ENCODE measurements around the gene VPS8. TPM values are rescaled to one million over a fixed set of nuclear protein-coding genes. Genes with fewer than 3 reads are reported as not detected.
"Not testable (repeated sequence)": the region's sequence is repeated elsewhere in the genome, so short reads cannot be mapped to it uniquely, and the experiment has no call there.

Gene VPS8
- total RNA-seq, 1 donor from 2014 or later, result 75.9 TPM

DNA sequence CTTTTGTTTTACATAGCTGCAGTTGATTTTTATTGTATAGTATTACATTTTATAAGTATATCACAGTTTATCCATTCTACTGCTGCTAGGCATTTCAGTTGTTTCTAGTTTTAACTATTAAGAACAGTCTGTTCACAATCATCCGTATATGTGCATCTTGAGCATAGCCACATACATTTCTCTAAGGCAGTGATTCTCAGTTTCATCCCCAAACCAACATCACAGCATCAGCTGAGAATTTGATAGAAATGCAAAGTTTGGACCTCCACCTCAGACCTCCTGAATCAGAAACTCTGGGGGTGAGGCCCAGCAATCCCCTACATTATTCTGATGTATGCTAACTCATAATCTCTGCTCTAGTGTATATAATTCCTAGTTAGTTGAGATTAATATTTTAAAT is 120.8 kb downstream of the VPS8 start:
- DNase-seq, result no peak

DNA sequence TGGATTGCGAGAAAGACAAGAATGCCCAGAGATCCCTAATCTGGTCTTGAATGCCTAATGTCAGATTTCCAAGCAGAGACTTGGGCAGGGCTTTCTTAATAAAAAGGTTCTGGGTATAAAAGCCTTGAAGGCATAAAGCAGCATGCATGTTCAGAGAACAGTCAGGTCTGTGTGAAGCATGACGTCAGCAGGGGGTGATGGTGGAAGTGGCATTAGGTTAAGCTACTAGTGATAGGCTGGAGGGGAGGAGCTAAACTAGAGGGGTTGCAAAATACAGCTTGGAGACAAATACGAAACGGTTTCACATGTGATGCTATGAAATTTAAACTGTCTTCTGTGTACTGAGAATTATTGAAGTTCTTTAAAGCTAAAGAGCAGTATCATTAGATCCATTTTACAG is 125.6 kb downstream of the VPS8 start:
- DNase-seq, result no peak

DNA sequence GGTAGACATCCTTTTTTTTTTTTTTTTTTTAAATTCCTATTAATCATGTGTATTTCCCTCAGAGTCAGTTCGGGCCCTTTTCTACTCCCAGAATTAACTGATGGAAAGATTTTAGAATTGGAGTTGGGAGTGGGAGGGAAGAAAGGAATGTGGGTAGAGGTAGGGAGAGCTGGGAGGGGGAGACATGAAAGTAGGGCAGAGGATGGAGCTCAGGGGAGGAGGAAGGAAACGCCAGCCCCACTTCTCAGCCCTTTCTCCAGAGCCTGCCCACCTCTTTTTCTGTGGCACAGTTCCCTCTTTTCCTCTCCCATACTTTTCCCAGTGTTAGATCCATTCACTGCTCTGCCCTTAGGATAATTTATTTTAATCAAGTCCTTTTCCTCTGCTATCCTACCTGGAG is 129.4 kb downstream of the VPS8 start:
- DNase-seq, result no peak

DNA sequence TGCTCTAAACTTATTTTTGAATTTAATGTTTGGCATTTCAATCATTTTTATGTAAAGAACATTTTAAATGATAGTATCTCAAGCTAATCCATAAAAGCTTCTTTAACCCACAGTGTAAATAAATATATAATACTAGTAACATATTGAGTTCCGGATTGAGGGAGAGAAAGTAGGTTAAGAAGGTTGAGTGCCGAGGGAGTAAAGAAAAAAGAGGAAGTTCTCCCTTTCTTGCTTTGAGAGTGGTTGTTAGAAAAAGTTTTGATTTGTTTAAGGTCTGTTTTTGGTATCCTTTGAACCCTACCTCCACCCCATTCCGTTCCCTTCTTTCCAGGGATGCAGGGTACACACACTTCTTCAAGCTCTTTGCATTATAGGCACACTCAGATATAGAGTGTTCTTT is 130.8 kb downstream of the VPS8 start:
- no peak for DNase-seq

DNA sequence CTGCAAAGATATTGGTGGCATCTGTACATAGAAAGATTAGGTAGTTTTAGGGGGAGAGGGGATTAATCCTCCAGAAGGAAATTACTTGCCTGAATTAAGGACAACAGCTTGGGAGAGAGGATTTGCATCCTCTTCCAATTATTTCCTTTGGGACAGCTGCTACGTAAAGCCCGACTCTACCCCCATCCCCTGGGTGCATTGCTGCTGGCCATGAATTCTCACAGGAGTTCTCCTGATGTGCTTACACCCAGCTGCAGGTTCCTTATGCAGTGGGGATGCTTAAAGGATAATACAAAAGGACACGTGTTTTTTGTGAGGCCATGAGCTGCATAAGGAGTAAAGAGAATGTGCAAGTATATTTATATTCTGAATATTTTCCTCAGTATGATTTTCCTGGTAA is 132.3 kb downstream of the VPS8 start:
- DNase-seq, result no peak

DNA sequence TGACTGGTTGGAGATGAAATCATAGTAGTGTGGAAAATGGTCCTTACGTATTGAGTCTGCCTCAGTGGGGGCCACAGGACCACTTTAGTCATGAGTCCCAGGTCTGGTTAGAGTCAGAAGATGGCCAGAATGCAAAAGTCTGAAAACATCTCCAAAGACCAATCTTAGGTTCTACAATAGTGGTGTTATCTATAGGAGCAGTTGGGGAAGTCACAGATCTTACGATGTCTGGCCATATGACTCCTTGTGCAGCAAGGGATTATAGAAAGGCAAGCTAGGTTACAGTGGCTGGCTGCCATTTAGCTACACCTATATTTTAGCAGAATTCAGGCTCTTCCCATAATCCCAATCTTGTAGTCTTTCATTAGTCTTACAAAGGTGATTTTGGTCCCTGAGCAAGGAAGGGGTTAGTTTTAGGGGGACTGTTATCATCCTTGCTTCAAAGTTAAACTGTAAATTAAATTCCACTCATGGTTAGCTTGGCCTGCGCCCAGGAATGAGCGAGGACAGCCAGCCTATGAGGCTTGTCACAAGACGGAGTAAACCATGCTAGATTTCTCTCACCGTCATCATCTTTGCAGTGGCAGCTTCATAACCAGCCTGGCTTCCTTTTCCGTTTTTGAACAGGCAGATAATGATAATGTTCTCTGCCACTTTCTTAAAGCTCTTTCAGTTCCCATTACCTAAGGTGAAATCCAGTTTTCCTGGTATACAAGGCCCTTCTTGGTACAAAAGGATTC is 134.1 kb downstream of the VPS8 start:
- no peak for DNase-seq

DNA sequence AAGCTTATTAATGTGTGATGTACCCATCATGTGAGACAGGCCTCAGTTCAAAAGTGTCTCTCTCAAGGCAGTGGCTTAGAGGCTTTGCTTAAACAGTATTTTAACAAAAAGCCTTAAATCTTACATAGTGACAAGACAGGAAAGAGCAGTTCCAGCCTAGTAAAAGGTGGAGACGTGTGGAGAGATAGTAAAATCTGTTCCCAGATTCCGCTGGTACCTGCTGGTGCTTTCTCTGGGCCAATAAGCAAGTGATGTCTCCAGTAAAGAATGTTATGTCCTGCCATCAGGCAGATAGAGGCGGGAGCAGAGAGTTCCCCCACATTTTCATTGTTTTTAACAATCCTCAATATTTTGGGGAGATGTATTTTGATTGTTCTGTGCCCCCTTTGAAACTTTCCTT is 135.0 kb downstream of the VPS8 start:
- DNase-seq, result no peak

DNA sequence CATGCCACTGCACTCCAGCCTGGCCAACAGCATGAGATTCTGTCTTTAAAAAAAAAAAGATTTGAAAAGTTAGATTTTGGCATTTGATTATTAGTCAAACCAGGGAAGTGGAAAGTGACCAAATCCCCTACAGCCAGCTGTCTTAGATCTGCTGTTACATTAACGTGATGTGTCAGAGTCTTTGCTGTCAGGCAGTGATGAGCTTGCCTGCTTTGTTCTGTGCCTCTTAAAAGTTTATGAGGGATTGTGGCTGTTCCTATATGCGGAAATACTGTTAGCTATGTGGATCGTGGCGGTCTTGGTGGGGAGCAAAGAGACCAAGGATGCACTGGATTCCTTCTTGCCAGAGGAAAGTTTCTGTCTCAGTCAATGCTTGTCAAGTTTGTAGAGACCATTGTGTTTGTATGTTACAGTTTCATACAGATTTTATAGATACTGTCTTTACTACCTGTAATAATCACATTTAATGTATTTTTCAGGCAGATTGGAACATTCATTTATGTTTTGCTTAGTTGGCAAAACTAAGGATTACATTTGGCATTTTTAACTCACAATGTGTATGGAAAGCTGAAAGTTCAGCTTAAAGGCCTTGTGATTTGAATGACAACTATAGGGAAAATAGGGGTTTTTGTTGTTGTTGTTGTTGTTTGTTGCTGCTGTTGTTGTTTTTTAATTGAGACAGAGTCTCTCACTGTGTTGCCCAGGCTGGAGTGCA is 137.4 kb downstream of the VPS8 start:
- DNase-seq, result no peak

DNA sequence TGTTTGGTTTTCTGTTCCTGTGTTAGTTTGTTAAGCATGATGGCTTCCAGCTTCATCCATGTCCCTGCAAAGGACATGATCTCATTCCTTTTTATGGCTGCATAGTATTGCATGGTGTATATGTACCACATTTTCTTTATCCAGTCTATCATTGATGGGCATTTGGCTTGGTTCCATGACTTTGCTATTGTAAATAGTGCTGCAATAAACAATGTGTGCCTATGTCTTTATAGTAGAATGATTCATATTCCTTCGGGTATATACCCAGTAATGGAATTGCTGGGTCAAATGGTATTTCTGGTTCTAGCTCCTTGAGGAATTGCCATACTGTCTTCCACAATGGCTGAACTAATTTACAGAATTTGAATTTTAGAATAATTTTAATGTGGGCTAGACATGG is 138.8 kb downstream of the VPS8 start:
- DNase-seq, result not testable (repeated sequence)

DNA sequence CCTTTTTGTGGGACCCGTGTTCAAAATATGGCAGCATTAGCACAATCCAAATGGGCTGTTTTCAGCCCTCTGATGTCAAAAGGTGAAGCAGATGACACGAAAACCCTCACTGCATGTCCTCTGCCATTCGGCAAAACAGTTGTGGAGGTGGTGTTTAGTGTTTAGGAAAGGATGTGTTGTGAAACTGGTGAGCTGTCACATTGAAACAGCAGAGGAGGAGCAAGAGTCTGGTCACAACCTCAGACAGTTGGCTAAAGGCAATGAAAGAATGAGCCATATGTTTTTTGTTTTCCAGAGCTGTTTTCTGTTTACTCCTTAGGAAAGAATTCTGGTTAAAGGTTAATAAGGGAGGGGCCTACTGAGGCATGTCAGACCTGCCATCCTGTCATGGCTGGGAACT is 140.7 kb downstream of the VPS8 start:
- no peak for DNase-seq

DNA sequence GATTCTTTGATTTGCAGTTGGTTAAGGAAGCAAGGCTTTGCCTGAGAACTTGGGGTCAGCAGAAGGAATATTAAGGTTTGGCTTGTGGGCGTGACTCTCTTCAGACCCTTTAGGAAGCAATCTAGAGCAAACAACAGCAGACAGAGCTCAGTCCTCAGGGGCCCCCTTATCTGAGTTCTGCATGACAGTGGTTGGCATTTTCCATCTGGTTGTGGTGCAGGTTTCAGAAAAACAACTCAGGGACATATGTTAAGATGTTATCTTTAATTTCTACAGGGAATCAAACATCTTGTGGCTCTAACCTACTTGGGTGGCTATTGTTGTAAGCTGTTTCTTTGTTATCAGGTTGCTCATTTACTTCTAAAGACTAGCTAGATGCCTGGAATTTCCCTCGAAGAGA is 141.4 kb downstream of the VPS8 start:
- DNase-seq, result no peak

DNA sequence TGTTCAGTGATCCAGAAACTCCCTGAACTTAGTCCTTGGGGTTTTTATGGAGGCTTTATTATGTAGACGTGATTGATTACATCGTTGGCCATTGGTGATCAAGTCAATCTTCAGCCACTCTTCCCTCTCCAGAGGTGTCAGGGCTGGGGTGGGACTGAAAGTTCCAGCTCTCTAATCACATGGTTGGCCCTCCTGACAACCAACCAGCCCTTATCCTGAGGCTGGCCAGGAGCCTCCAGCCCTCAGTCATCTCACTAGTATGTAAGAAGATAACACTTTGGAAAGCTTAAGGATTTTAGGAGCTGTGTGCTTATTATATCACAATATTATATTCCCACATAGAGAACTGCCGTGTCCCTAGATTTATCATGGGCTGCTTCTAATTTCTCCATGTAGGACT is 142.3 kb downstream of the VPS8 start:
- no peak for DNase-seq

DNA sequence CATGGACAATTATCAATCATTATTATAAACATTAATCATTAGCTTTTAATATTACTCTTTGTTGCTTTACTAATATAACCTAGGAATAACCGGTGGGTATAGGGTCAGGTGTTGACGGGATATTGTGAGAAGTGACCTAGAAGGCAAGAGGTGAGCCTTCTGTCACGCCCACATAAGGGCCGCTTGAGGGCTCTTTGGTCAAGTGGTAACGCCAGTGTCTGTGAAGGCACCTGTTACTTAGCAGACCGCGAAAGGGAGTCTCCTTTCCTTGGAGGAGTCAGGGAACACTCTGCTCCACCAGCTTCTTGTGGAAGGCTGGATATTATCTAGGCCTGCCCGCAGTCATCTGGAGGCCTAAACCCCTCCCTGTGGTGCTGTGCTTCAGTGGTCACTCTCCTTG is 142.9 kb downstream of the VPS8 start:
- DNase-seq, result not testable (repeated sequence)

DNA sequence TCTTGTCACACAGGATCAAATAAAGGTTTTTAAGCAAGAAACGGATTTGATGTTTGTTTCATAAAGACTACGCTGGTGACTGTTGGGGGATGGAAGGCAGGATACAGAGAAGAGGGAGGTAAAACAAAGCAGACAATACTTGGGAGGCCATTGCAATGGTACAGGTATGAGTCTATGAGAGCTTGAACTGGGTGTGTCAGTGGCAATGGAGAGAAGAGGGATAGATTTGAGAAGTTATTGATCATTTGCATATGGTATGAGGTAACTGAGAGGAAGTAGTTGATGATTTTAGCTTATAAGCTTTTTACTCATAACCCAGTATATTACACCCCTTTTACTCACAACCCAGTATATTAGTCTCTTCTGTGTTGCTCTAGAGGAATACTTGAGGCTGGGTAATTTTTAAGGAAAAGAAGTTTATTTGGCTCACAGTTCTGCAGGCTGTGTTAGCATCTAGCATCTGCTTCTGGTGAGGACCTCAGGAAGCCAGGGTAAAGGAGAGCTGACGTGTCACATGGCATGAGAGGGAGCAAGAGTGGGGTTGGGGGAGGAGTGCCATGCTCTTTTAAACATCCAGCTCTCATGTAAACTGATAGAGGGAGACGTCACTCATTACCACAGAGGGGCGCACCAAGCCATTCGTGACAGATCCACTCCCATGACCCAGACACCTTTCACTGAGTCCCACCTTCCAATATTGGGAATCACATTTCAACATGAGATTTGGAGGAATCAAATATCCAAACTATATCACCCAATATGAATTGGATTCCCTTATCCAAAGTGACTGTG is 153.9 kb downstream of the VPS8 start:
- DNase-seq, result peak; percentile 1

DNA sequence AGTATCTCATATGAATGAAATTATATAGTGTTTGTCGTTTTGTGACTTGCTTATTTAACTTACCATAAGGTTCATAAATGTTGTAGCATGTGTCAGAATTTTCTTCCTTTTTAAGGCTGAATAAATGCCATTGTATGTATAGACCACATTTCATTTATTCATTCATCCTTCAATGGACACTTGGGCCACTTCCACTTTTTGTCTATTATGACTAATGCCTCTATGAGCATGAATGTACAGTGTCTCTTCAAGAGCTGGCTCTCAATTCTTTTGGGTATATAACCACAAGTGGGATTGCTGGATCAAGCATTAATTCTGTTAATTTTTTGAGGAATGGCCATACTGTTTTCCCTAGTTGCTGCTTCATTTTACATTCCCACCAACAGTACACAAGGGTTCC is 156.1 kb downstream of the VPS8 start:
- DNase-seq, result no peak

DNA sequence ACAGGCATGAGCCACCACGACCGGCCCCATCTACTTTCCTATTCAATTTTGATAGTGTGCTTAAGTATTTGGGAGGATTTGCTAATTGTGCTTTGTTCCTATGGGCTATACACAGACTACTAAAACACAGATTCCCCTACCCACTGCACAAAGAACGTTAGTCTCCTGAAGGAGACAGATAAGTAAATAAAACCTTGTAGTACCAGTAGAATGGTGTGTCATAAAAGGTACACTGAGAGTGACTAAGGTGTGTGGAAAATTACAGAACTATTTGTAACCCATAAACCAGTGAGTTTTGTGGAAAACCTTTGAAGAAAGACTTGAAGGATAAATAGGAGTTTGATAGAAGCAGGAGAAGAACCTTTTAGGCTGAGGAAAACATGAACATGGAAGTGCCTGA is 158.2 kb downstream of the VPS8 start:
- DNase-seq, result no peak

DNA sequence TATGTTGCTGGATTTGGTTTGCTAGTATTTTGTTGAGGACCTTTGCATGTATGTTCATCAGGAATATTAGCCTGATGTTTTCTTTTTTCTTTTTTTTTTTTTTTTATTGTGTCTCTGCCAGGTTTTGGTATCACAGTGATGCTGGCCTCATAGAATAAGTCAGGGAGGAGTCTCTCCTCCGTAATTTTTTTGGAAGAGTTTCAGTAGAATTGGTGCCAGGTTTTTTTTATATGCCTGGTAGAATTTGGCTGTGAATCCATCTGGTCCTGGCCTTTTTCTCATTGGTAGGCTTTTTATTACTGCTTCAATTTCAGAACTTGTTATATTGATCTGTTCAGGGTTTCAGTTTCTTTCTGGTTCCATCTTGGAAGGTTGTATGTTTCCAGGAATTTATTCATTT is 165.8 kb downstream of the VPS8 start:
- DNase-seq, result no peak

DNA sequence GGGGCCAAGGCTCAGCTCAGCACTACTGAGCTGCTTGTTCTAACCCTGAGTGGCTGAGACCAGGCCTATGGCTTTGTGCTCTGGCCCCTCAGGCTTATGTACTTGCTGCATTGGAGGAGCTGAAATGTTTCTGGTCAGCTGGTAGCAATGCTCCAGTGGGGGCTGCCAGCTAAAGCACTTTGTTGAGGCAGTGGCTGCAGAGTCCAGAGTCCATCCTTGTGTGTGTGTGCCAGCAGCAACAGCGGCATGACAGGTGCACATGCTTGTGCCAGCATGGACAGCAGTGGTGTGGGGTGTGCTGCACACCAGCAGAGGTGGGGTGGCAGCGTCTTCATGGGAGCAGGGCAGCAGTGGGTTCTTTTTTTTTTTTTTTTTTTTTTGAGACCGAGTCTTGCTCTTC is 169.1 kb downstream of the VPS8 start:
- no peak for DNase-seq

DNA sequence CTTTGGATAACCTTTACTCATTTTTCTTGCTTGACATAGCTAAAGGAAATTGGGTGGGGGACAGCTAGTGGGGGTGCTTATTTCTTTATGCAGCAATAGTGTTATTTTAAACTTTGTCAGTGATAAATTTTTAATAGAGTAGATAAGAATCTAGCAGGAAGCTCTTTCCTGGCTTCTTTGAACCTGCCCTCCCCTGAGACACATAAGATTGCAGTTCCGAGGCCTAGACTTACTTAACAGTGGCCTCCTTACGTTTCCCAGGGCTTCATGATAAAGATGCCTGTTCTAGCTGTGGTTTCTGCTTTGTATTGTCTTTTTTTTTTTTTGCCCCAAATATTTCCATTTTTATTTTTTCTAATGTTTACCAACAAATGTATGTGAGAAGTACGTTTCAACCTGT is 170.1 kb downstream of the VPS8 start:
- peak; percentile 5 for DNase-seq

DNA sequence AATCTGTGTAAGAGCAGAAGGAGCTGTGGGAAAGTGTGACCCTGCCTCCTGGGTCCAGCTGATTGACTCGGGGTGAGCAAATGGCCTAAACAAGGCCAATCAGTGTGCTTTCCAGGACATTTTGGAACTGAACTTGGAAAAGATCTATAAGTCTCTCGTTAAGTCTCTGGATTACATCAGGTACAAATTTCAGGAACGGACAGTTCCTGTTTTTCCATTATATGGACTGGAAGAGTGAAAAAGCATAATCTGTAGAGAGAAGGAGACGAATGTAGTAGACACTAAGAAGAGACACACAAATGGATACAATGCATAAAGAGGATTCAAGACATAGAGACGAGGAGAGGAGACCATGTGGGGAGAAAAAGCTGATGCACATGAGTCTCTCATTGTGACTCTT is 173.6 kb downstream of the VPS8 start:
- DNase-seq, result no peak

DNA sequence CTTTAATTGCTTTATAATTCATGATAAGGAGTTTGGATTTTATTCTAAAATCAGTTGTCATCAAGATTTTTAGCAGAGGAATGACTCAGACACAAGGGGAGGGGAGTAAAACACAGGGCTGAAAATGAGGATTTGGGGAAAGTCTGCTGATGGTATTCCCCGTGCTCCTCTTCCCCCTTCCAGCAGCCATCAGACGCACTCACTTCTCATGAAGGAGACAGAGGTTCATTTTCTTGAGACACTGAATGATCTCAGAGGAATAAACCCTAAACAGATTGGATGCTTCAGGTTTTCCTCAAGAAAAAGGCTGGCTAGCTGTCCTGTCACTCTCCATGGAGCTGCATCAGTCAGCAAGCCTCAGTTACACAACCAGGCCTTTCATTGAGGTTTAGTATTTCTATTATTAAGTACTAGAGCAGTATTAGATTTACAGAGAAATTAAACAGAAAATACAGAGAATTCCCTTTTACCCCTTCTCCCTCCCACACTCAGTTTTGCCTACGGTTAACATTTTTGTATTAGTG is 174.5 kb downstream of the VPS8 start:
- DNase-seq, result no peak

DNA sequence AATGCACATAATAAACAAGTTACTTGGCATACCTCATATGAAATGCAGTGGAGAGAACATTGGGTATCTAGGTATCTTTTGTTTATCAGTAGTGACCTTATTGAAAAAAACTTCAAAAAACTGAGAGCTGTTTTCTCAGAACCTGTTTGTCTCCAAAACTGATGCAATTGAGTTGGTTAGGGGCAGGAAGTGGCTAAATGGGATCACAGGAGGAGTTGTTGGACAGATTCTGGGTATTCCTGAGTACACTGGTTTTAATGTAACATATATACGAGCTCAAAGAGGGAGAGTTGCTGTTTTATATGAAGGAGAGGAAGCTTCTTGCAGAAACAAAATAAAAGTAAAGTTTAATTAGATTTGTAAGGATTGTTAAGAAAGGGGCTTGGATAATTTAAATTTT is 181.4 kb downstream of the VPS8 start:
- DNase-seq, result no peak

DNA sequence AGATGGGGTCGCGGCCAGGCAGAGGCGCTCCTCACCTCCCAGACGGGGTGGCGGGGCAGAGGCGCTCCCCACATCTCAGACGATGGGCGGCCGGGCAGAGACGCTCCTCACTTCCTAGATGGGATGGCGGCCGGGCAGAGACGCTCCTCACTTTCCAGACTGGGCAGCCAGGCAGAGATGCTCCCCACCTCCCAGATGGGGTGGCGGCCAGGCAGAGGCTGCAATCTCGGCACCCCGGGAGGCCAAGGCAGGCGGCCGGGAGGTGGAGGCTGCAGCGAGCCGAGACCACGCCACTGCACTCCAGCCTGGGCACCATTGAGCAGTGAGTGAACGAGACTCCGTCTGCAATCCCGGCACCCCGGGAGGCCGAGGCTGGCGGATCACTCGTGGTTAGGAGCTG is 191.9 kb downstream of the VPS8 start:
- DNase-seq, result not testable (repeated sequence)

DNA sequence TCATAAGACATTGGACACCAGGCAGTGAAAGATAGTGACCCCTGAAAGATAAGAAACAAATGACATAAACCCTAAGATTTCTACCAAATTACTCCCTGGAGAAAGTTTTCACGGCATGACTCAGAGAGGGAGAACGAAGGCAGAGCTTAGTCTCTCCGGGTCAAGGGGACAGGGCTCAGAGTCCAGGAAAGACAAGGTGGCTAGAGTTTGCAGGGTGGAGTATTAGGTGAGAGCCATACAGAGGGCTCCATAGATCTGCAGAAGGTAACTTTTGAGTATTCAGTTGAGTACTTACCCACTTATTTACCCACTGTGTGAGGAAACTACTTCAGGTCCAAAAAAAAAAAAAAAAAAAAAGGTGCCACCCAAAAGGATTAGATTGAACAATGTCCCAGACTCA is 197.7 kb downstream of the VPS8 start:
- no peak for DNase-seq
